ENCODE measurements around the gene MLH1. TPM values are rescaled to one million over a fixed set of nuclear protein-coding genes. Genes with fewer than 3 reads are reported as not detected.
A peak's percentile ranks its signal among the peaks of the same experiment; 100 is the strongest.
"Not testable (repeated sequence)": the region's sequence is repeated elsewhere in the genome, so short reads cannot be mapped to it uniquely, and the experiment has no call there.

MLH1 gene
- total RNA-seq, 1 donor from 2014 or later: 71.0 TPM

DNA sequence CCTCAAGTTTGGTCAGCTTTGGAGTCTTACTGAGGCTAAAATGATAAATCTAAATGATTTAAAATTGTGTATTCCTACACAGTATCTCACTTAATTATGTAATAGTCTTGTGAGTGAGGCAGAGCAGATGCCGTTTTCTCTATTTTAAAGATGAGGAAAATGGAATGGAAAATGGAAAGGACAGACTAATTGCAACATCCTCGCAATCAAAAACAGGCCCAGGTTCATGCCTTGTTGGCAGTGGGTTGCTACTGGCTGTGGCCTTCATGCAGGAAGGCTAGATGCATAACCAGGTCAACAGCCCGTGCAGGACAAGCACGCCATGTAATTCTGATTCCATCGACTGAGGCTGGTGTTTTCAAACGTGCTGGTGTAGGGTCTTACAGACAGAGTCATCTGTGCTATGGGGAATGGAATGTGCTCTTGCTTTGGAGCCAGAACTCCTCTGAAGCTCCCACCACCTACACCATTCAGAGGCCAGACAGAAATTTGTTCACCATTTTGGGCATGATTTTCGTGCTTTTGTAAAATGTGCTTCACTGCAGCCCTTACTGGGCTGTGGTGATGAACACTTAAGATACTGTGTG lies 37.9 kb downstream of the MLH1 start:
- H3K27me3 Mint-ChIP-seq: no peaks in the 10 kb centered on the region
- H3K36me3 Mint-ChIP-seq (ENCODE audit: low read depth): peaks cover 59% of the 10 kb centered on the region
- intact Hi-C loops (cut with micrococcal nuclease): no loop called here
- H3K9me3 Mint-ChIP-seq: no peaks in the 10 kb centered on the region
- DNase-seq: no peak
- H3K27ac Mint-ChIP-seq: no peak overlapping the region
- no peak overlapping the region for H3K4me3 Mint-ChIP-seq
- H3K4me1 Mint-ChIP-seq: peaks cover 2% of the 10 kb centered on the region

GRCh38 chr3:37032961-37033360 lies 39.6 kb downstream of the MLH1 start:
- intact Hi-C loops (cut with micrococcal nuclease): no loop called here
- H3K36me3 Mint-ChIP-seq (ENCODE audit: low read depth): peaks cover 65% of the 10 kb centered on the region
- no peak overlapping the region for H3K27ac Mint-ChIP-seq

GRCh38 chr3:37037352-37037751 lies 44.0 kb downstream of the MLH1 start:
- Mint-ChIP-seq H3K27me3 (no peaks in the 10 kb centered on the region), H3K9me3 (peaks cover 4% of the 10 kb centered on the region), H3K36me3 (ENCODE audit: low read depth) (peaks cover 77% of the 10 kb centered on the region), H3K4me3 (no peak overlapping the region), H3K4me1 (peaks cover 3% of the 10 kb centered on the region), H3K27ac (no peak overlapping the region)
- no peak for DNase-seq
- intact Hi-C loops (cut with micrococcal nuclease): no loop called here

More at GRCh38 chr3:37032961-37033360, 39.6 kb downstream of the MLH1 start:
- Mint-ChIP-seq H3K4me3 (no peak overlapping the region), H3K4me1 (peaks cover 2% of the 10 kb centered on the region), H3K9me3 (peaks cover 4% of the 10 kb centered on the region), H3K27me3 (no peaks in the 10 kb centered on the region)
- DNase-seq: no peak

DNA sequence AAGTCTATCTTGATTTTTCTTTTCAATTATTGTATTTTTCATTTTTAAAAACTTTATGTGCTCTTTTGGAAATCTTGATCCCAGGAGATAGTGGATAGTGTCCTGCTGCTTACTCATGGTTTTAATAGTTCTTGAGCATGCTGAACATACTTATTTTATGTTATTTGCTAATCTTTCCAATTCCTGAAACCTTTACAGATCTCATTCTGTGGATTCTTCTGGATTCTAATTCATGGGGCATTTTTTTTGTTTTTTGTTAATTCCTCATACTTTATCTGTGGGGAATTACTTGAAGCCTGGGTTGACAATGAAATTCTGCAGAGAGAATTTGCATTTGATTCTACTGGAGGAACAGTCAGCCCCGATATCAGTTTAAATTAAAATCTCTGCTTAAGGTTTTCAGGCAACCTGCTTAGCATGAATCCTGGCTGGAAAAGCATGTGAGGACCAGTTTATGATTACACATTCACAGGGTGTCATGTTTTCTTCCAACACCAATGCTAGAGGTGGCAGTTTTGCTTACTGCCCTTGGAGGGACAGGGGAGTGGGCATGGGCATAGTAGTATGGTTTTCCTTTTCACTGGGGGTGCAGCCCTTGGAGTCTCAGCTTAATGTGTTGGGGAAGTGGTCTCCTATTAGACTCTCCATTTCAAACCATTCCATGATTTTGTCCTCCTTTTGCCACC lies 46.0 kb downstream of the MLH1 start:
- intact Hi-C loops (cut with micrococcal nuclease): no loop called here
- H3K4me1 Mint-ChIP-seq: peaks cover 3% of the 10 kb centered on the region
- DNase-seq: no peak
- peaks cover 65% of the 10 kb centered on the region for H3K36me3 Mint-ChIP-seq (ENCODE audit: low read depth)
- H3K4me3 Mint-ChIP-seq: no peak overlapping the region
- no peaks in the 10 kb centered on the region for H3K27me3 Mint-ChIP-seq
- peaks cover 4% of the 10 kb centered on the region for H3K9me3 Mint-ChIP-seq
- no peak overlapping the region for H3K27ac Mint-ChIP-seq

DNA sequence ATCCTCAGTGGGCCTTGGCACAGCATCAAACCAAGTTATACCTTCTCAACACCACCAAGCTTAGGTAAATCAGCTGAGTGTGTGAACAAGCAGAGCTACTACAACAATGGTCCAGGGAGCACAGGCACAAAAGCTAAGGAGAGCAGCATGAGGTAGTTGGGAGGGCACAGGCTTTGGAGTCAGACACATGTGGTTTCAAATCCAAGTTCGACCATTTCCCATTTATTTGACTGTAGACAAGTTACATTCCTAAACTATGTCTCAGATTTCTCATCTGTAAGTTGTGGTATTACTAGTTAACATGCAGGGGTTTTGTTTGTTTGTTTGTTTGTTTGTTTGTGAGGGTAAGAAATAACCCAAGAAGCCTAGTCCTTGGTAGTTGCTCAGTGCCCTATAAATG lies 46.9 kb downstream of the MLH1 start:
- Mint-ChIP-seq H3K27ac (no peak overlapping the region), H3K9me3 (peaks cover 4% of the 10 kb centered on the region), H3K4me3 (no peak overlapping the region), H3K27me3 (no peaks in the 10 kb centered on the region), H3K4me1 (peaks cover 3% of the 10 kb centered on the region), H3K36me3 (ENCODE audit: low read depth) (peaks cover 63% of the 10 kb centered on the region)
- intact Hi-C loops (cut with micrococcal nuclease): no loop called here
- no peak for DNase-seq

DNA sequence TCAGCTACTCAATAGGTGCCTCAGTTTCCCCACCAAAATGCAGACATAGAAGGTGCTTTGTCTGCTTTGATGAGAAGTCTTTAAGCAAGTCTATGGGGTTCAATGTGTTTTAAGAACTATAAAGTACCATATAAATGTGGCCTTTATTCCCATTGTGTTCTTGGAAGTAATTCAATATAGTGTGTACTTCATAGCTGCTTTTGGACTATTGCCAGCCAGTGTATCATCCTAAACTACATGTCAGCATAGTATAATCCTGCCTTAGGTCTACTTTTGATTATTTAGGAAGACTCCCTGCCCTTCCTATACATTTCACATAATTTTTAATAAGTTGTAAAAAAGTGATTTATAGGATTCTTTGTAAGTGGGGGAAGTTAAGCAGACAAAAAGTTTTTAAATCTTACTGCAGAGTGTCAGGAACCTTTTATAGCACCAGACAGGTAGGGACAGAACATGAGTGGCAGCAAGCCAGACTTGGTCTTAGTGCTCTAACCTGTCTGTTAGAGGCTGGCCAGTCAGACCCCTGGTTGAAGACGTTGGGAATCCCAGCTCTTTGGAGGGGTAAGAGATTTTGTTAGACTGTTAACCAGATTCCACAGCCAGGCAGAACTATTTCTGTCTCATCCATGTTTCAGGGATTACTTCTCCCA lies 48.4 kb downstream of the MLH1 start:
- intact Hi-C loops (cut with micrococcal nuclease): no loop called here
- Mint-ChIP-seq H3K27ac (no peak overlapping the region), H3K27me3 (no peaks in the 10 kb centered on the region), H3K36me3 (ENCODE audit: low read depth) (peaks cover 55% of the 10 kb centered on the region), H3K4me1 (peaks cover 3% of the 10 kb centered on the region), H3K9me3 (peaks cover 3% of the 10 kb centered on the region), H3K4me3 (no peak overlapping the region)
- DNase-seq: no peak

DNA sequence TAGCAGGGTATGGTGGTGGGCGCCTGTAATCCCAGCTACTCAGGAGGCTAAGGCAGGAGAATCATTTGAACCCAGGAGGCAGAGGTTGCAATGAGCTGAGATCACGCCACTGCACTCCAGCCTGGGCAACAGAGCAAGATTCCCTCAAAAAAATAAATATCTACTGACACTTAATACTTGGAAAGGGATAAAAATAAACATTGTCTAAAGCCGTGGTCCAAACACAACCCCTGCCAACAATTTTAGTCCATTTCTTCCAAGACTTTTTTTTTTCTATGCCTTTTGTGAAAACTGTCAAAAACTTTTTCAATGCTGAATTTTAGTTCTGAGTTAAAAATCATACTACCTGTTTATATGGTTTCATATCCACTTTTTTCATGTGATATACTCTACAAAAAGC lies 49.4 kb downstream of the MLH1 start:
- H3K9me3 Mint-ChIP-seq; H3K4me3 Mint-ChIP-seq; intact Hi-C loops (cut with micrococcal nuclease); H3K4me1 Mint-ChIP-seq; H3K27me3 Mint-ChIP-seq; DNase-seq; H3K27ac Mint-ChIP-seq: not testable (repeated sequence)
- peaks cover 56% of the 10 kb centered on the region for H3K36me3 Mint-ChIP-seq (ENCODE audit: low read depth)

DNA sequence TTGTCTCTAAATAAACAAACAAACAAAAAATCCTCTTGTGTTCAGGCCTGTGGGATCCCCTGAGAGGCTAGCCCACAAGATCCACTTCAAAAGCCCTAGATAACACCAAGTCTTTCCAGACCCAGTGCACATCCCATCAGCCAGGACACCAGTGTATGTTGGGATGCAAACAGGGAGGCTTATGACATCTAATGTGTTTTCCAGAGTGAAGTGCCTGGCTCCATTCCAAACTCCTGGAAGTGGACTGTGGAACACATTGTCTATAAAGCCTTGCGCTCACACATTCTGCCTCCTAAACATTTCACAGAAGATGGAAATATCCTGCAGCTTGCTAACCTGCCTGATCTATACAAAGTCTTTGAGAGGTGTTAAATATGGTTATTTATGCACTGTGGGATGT lies 57.0 kb downstream of the MLH1 start:
- intact Hi-C loops (cut with micrococcal nuclease): no loop called here
- no peaks in the 10 kb centered on the region for H3K9me3 Mint-ChIP-seq
- no peak overlapping the region for H3K4me3 Mint-ChIP-seq
- H3K36me3 Mint-ChIP-seq (ENCODE audit: low read depth): peaks cover 60% of the 10 kb centered on the region
- H3K4me1 Mint-ChIP-seq: peaks cover 13% of the 10 kb centered on the region
- DNase-seq: no peak
- H3K27me3 Mint-ChIP-seq: no peaks in the 10 kb centered on the region
- H3K27ac Mint-ChIP-seq: no peak overlapping the region

DNA sequence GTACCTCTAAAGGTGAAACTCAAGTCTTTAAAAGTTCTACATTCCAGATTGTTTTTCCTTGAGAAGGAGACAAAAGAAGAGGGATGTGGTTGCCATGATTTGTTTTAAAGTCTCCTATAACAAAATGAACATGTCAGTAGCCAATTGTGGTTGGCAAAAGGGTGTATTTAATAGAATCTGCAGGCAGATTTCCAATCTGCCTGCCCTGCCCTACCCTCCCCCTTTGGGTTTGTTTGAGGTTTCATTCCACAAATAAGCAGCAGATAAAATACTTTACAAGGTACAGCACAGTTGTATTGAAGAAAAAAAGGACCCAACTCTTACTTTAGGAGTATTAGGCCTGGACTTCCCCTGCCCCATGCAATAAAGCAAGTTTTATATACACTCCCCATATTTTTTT lies 59.5 kb downstream of the MLH1 start:
- intact Hi-C loops (cut with micrococcal nuclease): no loop called here
- no peak for DNase-seq
- Mint-ChIP-seq H3K36me3 (ENCODE audit: low read depth) (peaks cover 56% of the 10 kb centered on the region), H3K4me3 (no peak overlapping the region), H3K4me1 (peaks cover 13% of the 10 kb centered on the region), H3K27ac (no peak overlapping the region), H3K9me3 (no peaks in the 10 kb centered on the region), H3K27me3 (no peaks in the 10 kb centered on the region)

- Mint-ChIP-seq H3K4me3 (no peak overlapping the region), H3K27ac (no peak overlapping the region), H3K27me3 (no peaks in the 10 kb centered on the region), H3K36me3 (ENCODE audit: low read depth) (peaks cover 52% of the 10 kb centered on the region), H3K9me3 (no peaks in the 10 kb centered on the region), H3K4me1 (peaks cover 13% of the 10 kb centered on the region)
- no peak for DNase-seq
- intact Hi-C loops (cut with micrococcal nuclease): no loop called here
These were observed 60.0 kb downstream of the MLH1 start for GRCh38 chr3:37053337-37053736.

- Mint-ChIP-seq H3K27me3 (no peaks in the 10 kb centered on the region), H3K9me3 (no peaks in the 10 kb centered on the region), H3K36me3 (ENCODE audit: low read depth) (peaks cover 50% of the 10 kb centered on the region), H3K4me3 (no peak overlapping the region), H3K27ac (peak overlapping the region; percentile 31), H3K4me1 (peaks cover 13% of the 10 kb centered on the region)
- DNase-seq: no peak
- intact Hi-C loops (cut with micrococcal nuclease): no loop called here
These were observed 60.4 kb downstream of the MLH1 start for GRCh38 chr3:37053753-37054152.

- Mint-ChIP-seq H3K36me3 (ENCODE audit: low read depth) (peaks cover 45% of the 10 kb centered on the region), H3K4me3 (no peak overlapping the region), H3K27ac (peak overlapping the region; percentile 80), H3K9me3 (no peaks in the 10 kb centered on the region), H3K27me3 (no peaks in the 10 kb centered on the region), H3K4me1 (peaks cover 13% of the 10 kb centered on the region)
- no peak for DNase-seq
- intact Hi-C loops (cut with micrococcal nuclease): no loop called here
These were observed 61.1 kb downstream of the MLH1 start for GRCh38 chr3:37054370-37054769.

GRCh38 chr3:37055077-37055476 lies 61.8 kb downstream of the MLH1 start:
- intact Hi-C loops (cut with micrococcal nuclease); DNase-seq; H3K27me3 Mint-ChIP-seq; H3K27ac Mint-ChIP-seq; H3K4me3 Mint-ChIP-seq; H3K9me3 Mint-ChIP-seq: not testable (repeated sequence)
- H3K4me1 Mint-ChIP-seq: peaks cover 13% of the 10 kb centered on the region
- H3K36me3 Mint-ChIP-seq (ENCODE audit: low read depth): peaks cover 40% of the 10 kb centered on the region

DNA sequence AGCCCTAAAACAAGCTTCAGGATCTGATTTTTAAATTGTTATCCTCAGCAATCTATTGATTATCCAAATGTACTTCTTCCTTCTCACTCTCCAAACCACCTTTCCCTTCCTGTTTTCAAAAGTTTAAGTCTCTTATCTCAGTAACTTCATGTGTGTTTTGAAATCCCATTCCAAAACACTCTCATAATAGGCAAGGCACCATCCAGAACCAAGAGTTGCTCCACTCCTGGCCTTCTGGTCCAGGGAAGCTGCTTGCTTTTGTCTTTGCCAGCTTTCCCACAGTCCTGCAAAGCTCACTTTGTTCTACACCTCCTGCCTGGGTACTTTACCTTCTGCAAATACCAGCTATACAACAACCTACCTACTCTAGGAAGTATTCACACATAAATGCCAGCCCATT lies 63.5 kb downstream of the MLH1 start:
- H3K27me3 Mint-ChIP-seq: no peaks in the 10 kb centered on the region
- H3K4me3 Mint-ChIP-seq: no peak overlapping the region
- peaks cover 43% of the 10 kb centered on the region for H3K36me3 Mint-ChIP-seq (ENCODE audit: low read depth)

More for the DNA sequence above, 63.5 kb downstream of the MLH1 start:
- Mint-ChIP-seq H3K27ac (peak overlapping the region; percentile 21), H3K9me3 (no peaks in the 10 kb centered on the region), H3K4me1 (peaks cover 16% of the 10 kb centered on the region)
- DNase-seq: no peak
- intact Hi-C loops (cut with micrococcal nuclease): no loop called here
